A204.1 (cell line): ENCODE data around the gene ERI3.

Experiments used
- FAIRE-seq: peaks from 2 replicates; lab custom pipeline; 2012; peaks lifted over from hg19 to GRCh38; lab: Jason Lieb, UNC

ERI3 gene

DNA sequence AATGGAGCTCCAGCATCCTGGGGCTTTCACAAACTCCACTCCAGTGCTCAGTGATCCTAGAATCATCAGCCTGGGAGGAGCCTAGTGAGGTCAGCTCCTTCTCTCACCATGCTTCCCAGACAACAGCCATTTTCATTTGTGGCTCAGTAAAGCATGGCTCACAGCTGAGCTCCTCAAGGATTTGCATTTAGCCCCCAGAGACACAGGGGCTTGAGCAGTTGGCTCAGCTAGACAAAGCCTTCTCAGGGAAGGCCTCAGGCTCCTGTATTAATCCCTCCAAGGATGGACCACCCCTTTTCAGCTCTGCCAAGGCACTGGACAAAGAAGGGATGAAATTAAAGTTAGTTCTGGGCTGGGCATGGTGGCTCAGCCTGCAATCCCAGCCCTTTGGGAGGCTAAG lies 39.5 kb downstream of the ERI3 start:
- no peak for FAIRE-seq

GRCh38 chr1:44314452-44314851 lies 40.6 kb downstream of the ERI3 start:
- FAIRE-seq, result no peak

DNA sequence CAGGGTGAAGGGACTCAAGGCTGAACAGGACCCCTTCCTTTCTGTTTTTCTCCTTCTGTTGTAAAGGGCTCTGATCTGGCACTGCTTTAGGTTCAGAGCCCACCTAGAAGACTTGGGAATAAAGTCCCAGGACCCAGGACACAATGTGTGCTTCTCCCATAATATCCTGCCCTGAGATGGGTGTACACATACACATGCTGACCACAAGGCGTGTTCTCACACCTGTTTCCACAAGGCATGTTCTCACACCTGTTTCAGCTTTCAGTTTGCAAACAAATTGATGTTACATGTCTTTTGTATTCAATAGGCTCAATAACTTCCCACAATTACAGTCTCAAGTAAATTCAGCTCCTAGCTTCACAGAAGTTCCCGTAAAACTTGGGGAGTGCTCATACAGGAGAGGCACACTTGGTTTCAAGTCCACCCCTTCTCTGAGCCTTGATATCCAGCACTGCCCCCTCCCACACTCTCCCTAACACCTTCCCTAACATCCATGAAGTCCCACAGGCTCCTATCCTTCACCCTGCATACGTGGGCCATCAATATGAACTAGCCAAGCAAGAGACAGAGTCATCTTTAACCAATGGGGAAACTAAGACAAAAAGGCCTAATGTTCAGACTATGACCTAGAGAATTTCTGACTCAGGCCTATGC lies 41.7 kb downstream of the ERI3 start:
- FAIRE-seq, result no peak

GRCh38 chr1:44312399-44313196 lies 42.5 kb downstream of the ERI3 start:
- no peak for FAIRE-seq

DNA sequence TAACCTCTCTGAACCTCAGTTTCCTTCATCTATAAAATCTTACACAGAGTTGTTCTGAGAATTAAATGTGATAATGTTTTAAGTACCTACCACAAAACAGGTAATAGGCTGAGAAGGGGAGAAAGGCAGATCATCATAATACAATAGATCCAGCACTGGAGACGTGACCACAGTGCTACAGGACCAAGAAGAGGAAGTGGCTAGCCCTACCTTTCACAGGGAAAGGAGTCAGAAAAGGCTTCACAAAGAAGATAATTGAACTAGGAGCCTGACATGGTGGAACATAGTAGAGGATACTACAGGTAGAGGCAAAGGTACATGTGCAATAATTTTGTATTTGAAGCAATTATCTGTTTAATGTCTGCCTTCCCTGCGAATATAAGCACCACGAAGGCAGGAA lies 45.1 kb downstream of the ERI3 start:
- no peak for FAIRE-seq

- FAIRE-seq, result no peak
Measured at GRCh38 chr1:44305962-44306422, 49.1 kb downstream of the ERI3 start.

DNA sequence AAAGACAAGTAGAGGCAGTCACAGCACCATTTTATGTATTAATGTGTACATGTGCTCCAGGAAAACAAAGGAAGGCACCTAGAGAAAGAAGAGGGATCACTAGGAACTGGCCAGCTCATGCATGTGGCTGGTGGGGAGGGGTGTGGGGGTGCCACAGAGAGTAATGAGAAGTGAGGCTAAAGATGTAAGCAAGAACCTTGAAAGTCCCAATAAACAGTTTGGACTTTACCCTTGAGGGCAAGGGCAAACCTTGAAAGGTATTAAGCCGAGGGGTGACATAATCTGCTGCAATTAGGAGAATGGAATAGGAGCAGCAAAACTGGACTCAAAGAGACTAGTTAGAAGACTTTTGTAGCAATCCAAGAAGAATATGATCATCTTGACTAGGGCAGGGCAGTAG lies 51.5 kb downstream of the ERI3 start:
- FAIRE-seq, result no peak

GRCh38 chr1:44302541-44302940 lies 52.5 kb downstream of the ERI3 start:
- no peak for FAIRE-seq

GRCh38 chr1:44301442-44301841 lies 53.6 kb downstream of the ERI3 start:
- no peak for FAIRE-seq

DNA sequence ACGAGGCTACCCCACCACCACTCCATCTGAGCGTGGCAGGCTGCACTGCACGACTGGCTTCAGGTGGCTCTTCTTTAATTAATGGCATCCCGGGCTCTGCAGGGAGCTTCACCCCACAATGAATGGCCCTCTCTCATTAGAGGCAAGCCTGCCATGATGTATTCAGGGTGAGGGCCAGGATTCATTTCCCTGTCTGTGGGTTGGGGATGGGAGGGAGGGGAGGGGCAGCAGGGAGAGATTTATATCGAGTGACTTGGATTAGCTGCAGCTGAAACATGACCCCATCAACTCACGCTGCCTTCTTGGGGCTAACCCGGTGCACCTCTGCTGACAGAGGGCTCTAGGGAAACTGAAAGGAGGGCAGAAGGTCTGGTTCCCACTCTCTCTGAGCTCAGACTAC lies 54.2 kb downstream of the ERI3 start:
- FAIRE-seq, result no peak

DNA sequence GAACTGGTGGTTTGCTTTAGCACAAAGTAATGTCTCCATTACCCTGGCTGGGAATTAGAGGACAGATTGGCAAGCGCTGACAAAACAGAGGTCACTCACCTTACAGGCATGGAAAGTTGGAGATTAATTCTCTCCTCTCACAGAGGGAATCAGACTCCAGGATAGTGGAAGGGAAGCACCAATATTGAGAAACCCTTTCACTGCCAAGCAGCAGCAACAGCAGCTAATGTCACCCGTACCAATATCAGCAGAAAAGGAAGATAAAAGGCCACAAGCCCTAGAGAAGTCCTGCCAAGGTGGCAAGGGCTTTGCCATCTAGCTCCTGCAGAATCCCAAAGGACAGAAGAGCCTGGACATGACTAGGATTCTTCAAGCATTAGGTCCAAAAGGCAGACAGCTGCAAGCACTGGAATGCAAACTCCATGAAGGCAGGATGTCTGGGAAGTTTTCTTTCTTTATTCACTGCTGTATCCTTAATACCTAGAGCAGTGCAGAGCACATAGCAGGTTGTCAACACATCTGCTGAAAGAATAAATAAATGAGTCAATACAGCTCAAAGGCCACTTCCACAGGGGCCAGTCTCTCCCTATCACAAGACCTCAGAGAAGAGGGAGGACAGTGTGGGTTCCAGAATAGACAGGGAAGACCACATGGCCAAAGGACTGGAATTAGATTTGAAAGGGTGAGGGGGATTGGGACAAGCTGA lies 57.2 kb downstream of the ERI3 start:
- no peak for FAIRE-seq

DNA sequence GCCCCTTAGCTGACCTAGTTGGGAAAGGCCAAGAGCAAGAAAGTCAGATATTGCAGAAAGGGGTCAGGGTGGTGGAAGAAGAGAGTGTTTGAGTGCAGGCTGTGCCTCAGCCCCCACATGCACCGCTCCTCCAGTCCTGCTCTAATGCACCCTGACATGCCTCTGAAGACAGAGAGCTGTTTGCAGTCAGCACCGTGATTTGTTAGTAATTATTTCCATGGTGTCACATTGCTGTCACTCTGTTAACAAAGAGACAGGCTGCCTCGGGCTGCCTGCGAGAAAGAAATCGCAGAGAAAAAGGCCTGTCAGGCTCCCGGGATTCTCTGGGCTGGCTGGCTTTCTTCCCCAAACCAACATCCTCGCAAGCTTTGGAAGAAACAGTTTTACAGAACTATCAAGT lies 58.3 kb downstream of the ERI3 start:
- FAIRE-seq, result no peak

GRCh38 chr1:44296086-44296485 lies 59.0 kb downstream of the ERI3 start:
- FAIRE-seq, result no peak

DNA sequence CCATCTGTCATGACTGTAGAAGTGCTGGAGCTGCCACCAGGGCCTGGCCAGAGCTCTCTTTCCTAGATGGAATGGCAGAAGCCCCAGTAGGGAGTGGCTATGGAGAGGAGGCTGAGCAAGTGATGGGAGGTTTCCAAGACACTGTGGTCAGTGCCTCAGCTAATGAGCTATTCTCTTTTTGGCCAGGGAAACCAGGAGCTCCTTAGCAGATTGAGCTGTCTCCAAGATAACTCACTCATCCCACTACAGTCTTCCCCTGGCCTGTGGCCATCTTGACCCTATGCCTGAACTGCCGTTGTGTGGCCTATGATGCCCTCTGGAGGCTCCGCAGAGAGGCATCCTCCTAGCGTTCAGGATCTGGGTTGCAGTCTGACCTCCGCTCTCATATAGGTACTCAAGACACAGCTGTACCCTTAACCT lies 60.5 kb downstream of the ERI3 start:
- no peak for FAIRE-seq

DNA sequence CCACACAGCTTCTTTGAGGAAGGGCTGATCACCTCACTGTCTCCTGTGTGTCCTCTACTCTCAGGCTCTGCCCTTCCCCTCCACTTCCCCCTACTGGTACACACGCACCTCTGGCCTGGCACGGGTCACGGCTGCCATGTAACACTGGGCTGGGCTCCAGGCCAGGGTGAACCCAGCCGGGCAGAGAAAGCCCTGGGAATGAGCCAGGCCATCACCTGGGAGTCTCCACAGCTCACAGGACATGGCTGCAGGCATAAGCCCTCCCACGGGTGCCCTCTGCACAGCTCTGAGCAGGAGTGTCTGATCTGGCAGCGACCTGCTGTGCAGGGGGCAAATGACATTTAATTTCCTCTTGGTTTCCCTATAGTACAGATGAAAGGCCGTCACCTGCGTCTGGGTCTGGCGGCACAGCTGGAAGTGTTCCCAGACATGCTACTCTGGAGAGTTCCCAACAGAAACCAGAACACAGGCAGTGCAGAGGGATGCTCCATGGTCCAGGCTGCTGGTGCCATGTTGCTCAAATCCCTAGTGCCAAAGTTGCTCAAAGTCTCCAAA lies 61.2 kb downstream of the ERI3 start:
- FAIRE-seq, result no peak

GRCh38 chr1:44292651-44293050 lies 62.4 kb downstream of the ERI3 start:
- no peak for FAIRE-seq

DNA sequence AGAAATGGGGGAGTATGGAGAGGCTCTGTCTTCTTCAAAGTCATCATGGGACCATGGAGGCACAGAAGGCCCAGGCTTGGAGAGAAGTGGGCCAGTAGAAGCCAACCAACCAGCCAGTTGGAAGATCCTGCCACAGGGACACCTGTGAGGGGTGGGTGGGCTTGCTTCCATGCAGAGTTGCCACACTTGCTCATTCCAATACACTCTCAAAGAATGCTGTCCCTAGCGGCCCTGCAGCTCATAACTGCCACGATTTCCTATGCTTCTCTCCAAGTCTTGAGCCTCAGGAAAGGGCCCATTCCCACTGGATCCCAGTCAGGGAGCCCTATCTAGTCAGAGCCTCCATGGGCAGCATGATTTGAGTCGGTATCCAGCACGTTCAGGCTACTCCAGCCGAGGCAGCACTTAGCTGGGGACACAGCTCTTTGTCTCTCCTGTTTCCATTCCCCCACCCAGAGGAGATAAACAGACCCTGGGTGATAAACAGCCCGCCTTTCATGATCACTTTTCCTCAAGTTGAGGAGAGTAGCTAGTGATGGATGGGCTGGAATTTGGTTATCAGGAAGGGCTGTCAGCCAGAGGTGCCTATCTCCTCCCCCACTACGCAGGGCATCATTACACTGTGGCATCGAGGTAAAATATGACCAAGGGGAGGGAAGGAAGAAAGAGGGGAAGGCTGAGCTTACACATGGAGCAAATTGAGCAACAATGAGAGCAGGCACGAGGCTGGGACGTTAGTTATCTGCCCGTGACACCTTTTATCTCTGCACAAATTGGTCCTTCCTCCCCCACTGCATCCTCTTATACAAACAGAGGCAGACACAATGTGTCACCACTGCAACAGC lies 64.6 kb downstream of the ERI3 start:
- FAIRE-seq, result no peak

- no peak for FAIRE-seq
Measured at GRCh38 chr1:44289530-44289929, 65.5 kb downstream of the ERI3 start.

GRCh38 chr1:44288883-44289282 lies 66.2 kb downstream of the ERI3 start:
- no peak for FAIRE-seq

DNA sequence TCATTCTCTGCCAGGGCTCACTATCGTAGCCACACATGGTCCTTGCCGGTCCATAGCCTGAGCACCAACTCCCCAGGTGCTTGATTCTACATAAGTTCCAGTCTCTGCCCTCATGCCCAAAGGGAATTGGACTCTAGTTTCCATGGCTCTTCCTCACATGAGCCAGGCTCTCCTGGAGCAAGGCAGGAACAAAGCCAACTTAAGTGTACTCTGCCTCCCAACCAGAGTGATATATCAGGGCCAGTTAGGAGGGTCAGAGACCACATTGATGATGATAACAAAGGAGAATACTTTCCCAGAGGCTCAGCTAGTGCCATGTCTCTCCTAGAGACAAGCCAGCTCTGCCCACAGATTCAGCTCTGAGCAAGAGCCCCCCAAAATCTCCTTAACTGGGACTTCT lies 70.9 kb downstream of the ERI3 start:
- FAIRE-seq, result no peak

GRCh38 chr1:44283524-44284173 lies 71.4 kb downstream of the ERI3 start:
- no peak for FAIRE-seq
